ENCODE data around the gene ZNF821. TPM values are rescaled to one million over a fixed set of nuclear protein-coding genes. Genes with fewer than 3 reads are reported as not detected.
A peak's percentile ranks its signal among the peaks of the same experiment; 100 is the strongest.
"Not testable (repeated sequence)": the region's sequence is repeated elsewhere in the genome, so short reads cannot be mapped to it uniquely, and the experiment has no call there.

ZNF821 gene
- total RNA-seq, 1 donor from 2014 or later: 6.6 TPM

DNA sequence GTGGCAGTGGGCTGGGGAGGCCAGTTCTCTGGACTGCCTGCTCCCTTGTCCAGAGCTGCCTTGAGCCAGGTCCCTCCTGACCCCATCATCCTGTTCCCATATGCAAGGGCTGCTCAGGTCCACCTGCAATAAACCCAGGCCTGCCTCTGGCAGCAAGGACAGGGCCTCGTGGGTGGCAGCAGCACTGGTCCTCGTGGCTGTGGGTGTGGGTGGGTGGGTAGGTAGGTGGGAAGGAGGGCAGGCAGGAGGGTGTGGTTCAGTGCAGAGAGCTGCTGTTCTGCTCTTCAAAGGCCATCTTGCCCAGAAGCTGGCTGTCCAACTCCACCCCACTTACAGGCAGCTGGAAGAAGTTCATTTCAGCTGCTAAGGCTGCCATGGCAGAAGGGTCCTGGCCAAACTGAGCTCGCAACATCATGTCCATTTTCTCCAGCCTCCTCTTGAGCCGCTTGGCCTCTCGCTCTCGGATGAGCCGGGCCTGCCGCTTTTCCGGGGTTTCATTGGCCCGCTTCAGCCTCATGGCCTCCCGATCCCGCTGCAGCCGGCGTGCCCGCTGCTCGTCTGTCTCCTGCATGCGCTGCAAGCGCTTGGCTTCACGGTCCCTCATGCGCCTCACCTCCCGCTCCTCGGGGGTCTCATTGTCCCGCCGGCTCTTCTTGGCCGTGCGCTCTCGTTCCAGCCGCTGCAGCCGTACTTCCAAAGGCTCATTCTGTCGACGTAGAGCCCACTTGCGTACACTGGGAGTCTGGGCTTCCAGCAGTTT lies 24.0 kb downstream of the ZNF821 start:
- no peak for DNase-seq

DNA sequence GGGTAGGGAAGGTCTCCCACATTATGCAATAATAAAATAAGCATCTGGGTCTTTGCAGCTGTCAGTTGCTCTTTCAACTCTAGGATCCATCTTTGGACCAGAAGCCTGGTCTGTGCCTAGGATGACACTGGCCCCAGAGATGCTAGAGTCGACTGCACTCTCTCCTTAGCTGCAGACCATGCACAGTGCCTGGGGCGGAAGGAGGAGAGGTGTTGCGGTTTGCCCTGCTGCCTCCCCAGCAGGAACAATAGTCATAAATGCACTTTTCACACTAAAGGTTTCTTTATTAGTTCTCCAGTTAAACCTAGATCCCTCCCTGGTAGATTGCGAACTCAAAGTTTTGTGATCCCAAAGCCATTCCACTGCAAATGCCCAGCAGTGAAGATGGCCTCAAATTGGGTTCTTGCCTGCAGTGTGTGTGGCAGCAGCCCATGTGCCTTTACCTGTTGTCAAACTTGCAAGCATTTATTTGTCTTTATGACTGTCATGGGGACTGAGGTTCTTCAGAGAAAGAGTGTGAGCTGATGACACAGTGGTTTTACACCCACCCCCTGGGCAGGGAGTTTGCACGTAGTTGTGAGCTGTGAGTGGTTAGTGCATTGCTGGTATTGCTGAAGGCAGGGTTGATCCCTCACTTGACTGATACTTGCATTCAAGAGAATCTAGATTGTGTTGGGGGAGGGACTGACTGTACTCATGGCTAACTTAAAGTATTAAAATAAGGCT lies 27.9 kb downstream of the ZNF821 start:
- DNase-seq: no peak

DNA sequence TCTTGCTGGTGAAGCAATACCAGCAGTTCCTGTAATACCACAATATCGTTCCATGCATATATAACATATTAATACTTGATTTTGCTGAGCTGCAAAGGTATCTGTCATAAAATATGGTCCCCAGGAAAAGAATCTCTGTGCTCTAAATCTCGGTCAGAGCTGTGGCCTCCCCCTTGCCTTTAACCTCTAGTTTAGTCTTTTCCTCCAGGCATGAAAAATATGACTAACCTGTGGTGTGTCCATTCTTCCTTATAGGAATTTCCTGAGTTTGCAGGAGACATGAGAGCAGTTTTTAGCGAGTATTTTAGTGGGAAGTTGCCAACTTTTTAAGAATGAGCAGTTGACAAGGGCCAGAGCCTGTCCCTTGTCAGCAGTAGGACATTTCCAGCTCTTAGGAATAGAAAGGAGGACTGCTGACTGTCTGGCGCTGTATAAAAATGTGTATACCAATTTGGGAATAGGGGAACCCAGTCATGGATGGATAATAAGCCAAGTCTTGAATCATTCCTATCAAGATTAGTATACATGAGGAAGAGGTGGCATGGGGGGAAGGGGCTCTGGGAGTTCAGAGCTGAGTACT lies 29.5 kb downstream of the ZNF821 start:
- no peak for DNase-seq

DNA sequence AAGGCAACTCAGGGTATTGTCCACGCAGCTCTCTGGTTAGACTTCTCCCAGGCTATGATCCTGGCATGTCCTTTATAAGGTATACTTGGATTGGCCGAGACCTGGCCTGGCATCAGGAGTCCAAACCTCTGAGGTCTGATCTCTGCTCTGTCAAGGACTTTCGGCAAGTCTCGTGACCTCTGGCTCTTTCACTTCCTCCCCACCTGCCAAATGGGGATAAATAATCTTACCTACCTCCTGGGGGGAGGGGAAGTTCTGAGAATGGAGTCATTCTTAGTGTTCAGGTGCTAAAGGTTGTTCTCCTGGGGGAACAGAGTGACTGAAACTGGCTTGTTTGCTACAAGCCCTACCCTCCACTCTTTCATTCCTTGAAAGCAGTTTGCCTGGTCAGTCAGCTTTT lies 30.6 kb downstream of the ZNF821 start:
- DNase-seq: no peak

DNA sequence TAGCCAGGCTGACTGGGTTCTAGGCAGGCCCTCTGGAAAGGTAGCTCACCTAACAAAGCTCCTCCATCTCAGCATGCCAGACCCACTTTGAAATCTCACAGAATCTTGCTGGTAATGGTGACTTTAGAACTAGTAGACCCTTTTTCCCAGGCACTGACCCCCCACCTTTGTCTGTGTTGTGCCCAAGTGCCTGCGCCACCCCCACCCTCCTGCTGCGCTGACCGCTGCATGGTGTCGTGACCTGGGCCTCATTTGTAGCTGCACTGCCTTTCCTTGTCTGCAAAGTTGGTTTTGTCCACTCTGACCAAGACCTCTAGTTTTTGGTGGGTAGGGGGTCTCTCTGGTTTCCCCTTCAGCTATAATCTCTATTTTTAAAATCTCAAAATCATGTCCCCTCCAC lies 31.4 kb downstream of the ZNF821 start:
- DNase-seq: no peak

DNA sequence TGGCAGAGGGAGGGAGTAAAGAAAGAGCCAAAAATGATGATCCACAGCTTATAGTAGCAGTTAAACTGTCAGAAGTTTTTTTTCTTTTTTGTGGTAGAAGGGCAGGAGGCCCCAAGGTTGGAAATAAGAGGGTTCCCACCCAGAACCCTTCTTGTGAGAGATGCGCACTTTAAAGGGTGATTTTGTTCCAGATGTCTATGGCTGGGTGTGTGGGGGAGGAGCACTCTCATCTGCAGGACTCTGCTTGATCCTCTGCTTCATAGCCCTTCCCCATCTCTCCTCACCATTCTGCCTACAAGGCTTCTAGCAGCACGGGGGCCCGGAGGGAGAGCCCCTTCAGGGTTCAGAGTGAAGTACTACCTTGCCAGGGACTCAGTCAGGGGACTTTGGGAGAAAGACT lies 31.8 kb downstream of the ZNF821 start:
- no peak for DNase-seq

DNA sequence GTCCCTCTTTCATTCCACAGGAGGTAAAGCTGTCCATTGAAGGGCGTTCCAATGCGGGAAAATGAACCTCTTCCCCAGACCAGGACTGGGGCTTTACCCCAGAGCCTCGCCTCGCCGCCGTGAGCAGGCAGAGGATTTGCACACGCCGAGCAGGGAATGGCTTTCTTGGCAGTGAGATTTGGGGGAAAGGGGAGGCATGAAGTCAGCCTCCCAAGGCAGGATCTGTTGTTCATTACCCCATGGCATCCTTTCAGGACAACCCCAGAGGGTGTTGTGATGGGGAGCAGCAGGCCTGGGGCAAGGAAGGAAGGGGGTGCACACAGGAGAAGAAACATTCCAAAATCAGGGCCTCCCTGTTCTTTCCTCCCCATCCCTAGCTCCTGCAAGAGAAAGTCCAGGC lies 32.2 kb downstream of the ZNF821 start:
- peak; percentile 22 for DNase-seq

DNA sequence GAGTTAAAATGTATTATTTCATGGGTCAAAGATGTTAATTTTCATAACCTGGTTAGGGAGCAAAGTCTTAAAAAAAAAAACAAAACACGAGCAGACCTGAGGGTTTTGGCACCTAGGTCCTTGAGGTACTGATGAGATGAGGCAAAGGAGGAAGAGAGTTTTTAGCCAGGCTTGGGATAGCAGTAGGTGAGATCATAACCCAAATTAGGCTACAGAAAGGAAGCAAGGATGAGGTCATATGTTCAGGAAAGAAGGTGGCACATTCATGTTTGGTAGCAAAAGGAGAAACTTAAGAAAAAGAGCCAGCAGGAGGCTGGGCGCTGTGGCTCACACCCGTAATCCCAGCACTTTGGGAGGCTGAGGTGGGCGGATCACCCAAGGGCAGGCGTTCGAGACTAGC lies 35.4 kb downstream of the ZNF821 start:
- DNase-seq: no peak

DNA sequence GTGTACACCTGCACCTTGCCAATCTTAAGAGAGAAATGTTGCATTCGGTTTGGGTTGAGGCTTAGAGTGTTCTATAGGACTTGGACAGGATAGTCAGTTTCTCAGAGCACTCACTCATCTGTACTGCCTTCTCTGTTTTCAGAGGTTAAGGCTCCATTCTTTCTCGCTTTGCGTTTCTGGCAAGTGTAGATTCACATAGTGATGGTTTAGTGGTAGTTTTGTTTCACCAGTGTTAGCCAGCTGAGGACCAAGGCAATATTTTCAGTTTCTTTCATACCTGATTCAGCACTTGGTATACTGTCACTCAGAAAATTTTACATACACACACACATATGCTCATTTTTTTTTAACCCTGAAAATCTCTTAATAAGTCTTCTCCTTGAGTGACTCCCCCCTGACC lies 36.9 kb downstream of the ZNF821 start:
- no peak for DNase-seq

DNA sequence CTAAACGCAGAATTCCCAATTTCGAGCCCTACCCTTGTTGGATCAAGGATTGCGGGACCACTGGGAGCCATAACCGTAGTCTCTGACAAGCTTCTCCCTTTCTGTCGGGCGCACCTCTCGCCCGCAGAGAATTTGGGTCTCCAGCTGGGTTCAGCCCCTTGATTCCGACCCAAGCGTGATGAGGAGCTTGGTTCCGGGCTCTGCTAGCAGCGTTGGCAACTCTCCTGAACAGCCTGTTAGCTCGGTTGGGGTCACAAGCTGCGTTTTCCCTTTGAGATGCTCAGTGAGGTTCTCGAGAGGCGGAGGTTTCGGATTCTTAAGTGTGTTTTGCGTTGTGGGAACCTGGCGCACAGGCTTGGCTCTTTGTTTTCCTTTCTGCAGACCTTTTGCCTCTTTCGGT lies 37.6 kb downstream of the ZNF821 start:
- DNase-seq: peak; percentile 16

DNA sequence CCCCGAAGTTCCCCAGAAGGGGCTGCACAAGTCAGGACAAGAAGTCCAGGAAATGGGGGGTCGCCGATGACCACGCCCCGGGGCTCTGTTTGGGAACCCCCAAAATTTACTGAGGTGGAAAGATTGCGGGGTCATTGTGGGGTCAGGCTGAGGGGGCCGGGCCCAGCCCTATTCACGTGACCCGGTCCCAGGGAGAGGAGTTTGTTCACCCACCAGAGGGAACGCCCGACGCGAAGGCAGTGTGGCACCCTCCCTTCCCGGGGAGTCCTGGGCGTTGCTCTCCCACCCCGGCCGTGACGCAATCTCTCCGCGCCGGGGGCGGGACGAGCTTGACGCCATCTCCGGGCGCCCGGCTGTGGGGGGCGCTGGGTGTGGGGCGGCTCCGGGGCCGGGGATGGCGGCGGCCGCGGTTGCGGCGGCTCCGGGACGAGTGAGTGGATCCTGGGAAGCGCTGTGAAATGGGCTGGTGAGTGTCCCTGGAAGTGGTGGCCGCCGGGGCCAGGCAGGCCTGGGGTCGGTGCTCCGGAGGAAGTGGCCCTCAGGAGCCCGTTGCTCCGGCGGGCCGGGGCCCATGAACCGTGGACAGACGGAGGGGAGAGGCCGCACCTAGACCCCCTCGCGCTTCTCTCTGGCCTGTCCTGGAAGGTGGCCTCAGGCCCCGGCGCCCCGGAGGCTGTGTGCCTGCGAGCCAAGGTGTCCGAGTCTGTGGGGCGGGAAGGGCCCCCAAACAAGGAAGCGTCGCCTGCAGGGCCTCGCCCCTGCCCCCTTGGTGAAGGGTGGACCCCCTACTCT lies 38.1 kb downstream of the ZNF821 start, which contains the start of gene ATXN1L:
Gene ATXN1L (plus strand): TSS at position 338 of the 792 bp plus-strand sequence. CDS start 3,765 bp downstream, outside the sequence.
- DNase-seq: peak; percentile 94

DNA sequence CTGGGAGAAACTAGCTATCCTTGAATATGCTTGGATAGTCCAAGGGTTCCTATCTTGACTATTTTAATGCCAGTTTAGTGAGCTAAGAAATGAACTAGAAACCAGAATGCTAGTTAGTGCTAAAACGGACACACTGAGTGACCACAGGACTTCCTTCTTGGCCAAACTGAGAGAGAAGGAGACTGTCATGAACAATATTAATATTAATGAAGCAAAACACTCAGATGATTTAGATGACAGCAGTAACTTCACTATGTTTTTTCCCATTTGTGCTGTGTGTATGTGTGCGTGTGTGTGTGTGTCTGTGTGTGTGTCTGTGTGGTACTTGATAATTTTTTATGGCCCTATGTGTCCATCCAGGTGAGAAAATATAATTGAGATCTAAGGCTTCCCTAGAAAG lies 40.4 kb downstream of the ZNF821 start:
- DNase-seq: no peak

DNA sequence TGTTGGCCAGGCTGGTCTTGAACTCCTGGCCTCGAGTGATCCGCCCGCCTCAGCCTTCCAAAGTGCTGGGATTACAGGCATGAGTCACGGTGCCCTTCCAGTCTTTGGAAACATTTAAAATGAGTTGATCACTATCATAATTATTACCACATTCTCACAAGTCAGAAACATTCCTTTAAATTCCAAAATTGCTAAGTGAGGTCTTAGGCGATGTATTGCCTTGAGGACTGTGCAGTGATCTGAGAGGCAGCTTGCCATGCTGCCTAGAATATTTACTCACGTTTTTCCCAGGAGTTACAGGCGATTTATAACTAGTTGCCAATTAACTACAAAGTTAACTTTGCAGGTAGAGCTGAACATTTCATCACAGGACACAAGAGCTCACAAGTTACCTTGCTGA lies 43.9 kb downstream of the ZNF821 start:
- DNase-seq: no peak

DNA sequence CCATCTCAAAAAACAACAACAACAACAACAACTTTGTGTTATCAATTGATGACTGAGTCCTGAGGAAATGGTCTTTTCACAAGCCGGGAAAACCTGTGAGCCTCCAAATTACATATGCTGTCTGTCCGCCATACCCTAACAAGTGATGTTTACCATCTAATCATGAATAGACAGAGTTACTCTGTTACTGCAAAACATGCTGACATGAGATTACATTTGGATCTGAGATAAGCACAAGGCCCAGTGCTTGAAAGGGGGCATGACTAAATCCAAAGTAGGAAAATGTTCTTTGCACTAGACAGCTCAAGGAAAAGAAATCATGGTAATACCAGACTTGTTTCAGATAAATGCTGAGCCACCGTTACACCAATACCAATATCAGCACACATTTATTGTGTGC lies 46.8 kb downstream of the ZNF821 start:
- no peak for DNase-seq

DNA sequence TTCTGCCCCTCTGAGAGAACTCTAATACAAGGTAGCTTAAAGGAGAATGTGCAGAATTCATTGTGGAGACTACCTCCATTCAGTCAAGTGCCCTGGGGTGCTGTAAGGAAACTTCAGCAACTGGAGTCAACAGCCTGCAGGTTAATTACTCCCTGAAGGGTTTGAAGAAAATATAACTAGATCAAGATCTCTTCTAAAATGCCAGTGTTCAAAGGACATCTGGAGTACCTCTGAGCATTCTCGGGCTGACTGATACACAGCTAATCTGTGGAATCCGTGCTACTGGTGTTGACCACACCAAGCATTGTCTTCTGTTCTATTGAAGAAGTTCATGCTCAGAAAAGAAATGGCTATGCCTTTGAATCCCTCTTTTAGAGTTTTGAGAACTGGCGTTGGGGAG lies 49.7 kb downstream of the ZNF821 start:
- DNase-seq: no peak

DNA sequence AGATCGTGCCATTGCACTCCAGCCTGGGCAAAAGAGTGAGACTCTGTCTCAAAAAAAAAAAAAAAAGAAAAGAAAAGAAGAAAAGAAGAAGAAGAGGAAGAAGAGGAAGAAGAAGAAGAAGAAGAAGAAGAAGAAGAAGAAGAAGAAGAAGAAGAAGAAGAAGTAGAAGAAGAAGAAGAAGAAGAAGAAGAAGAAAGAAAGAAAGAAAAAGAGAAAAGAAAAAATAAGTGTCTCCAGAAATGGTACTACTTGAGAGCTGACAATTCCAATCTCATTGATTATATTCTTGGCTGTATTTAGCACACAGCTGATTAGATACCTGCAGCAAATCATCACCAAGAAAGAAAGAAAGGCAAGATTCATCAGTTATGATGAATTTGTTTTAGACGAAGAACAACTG lies 51.9 kb downstream of the ZNF821 start:
- DNase-seq: not testable (repeated sequence)

DNA sequence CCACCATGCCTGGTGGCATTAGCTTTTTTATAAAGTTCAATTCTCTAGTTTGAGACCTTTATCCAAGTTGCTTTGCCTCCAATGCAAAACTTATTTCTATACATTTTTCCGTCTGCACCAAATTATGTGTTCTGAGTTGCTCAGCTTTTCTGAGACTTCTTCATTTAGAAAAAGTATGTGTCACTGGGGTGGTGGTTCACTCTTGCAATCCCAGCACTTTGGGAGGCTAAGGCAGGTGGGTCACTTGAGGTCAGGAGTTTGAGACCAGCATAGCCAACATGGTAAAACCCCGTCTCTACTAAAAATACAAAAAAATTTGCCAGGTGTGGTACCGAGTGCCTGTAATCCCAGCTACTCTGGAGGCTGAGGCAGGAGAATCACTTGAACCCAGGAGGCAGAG lies 52.3 kb downstream of the ZNF821 start:
- not testable (repeated sequence) for DNase-seq

DNA sequence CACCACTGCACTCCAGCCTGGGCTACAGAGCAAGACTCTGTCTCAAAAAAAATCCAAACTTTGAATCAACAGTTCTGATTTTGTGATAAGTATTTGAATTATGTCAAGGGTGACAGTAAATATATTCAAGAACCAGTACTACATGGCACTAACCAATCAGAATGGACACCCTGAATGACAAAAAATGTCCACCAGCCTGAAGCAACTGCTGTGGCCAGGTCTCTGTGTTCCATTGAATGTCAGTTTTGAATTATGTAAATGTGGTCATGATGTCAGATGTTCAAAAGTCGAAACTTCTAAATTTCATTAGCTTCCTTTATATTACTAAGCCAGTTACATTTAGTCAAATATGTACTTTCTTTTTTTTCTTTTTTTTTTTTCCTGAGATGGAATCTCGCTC lies 53.6 kb downstream of the ZNF821 start:
- no peak for DNase-seq

DNA sequence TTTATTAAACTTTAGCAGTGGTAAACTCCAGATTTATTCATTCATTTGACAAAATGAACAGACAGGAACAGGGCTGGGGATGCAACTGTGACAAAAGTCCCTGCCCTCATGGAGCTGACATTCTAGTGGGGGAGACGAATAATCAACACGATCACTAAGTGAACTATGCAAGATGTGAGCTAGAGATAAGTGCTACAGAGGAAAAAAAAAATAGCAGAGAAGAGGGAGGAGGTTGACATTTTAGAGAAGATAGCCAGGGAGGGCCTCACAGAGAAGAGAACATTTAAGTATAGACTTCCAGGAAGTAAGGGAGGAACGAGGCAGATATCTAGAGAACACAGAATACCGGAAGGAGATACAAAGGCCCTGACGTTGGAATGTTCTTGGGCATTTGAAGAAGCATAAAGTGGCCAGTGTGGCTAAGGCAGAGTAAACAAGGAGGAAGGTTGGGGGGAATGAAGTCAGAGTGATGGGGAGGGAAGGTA lies 57.4 kb downstream of the ZNF821 start:
- no peak for DNase-seq

DNA sequence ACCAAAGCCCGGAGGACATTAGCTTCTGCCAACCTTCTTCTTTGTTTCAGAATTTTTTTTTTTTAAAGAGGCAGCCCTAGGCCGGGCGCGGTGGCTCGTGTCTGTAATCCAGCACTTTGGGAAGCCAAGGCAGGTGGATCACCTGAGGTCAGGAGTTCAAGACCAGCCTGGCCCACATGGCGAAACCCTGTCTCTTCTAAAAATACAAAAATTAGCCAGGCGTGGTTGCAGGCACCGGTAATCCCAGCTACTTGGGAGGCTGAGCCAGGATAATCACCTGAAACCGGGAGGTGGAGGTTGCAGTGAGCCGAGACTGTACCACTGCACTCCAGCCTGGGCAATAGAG lies 66.9 kb downstream of the ZNF821 start:
- DNase-seq: not testable (repeated sequence)

DNA sequence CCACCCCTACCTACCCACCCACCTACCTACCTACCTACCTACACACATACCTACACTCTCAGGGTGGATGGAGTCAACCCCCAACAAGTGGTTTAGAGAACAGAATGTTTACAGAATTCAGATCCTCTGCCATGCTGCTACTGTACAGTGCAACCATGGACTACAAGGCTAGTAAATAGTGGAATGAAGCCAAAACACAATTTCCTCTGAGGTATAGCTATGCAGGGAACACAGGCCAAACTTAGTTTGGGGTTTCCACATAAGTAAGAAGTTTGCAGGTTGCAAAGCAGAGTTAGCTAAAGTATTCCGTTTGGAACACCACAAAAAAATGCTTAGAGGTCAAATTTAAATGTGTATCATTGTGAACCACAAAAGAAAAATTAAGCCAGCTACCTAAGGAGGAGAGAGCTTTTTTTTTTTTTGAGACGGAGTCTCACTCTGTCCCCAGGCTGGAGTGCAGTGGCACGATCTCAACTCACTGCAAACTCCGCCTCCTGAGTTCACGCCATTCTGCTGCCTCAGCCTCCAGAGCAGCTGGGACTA lies 72.7 kb downstream of the ZNF821 start:
- DNase-seq: no peak

DNA sequence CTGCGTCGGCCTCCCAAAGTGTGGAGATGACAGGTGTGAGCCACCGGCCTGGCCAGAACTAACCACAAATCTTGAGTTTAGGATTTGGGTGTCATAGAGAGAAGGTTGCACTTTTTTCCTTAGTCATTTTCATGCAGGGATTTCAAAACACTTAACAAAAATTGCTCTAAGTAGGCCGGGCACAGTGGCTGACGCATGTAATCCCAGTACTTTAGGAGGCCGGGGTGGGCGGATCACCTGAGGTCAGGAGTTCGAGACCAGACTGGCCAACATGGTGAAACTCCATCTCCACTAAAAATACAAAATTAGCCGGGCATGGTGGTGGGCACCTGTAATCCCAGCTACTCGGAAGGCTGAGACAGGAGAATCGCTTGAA lies 73.8 kb downstream of the ZNF821 start:
- DNase-seq: not testable (repeated sequence)
